ENCODE results near the gene TMEM178B.
A peak's percentile ranks its signal among the peaks of the same experiment; 100 is the strongest.
"Not testable (repeated sequence)": the region's sequence is repeated elsewhere in the genome, so short reads cannot be mapped to it uniquely, and the experiment has no call there.

Gene TMEM178B

DNA sequence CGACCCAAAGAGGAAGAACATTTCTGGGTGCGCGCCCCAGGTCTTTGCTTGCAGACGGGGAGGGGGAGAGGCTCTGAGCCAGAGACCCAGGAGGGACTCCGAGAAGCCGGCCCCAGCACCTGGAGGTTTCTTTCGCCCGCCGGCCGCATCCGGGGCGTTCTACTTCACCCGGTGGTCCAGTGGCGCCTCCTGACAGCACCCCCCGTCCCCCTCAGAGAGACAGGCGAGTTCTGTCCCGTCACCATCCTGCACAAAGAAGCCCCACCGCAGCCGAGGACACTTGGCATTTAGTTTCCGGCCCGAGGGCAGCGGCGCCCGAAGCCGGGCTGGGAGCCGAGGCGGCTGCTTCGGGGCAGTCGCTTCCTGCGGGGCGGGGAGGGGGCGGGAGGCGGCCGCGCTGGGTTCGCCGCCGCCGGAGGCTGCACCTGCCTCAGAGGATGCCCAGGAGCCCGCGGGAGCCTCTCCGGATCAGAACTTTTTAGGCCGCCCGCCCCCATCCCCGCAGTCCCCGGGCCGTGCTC, at the start of gene TMEM178B:
TMEM178B (plus strand) TSS at position 424 of the 521 bp plus-strand sequence.
- DNase-seq: peak in 20 of 42 donors; percentile 2 to 46 (median 12)
- intact Hi-C loops (cut with DNase I): loop anchor here (5.0 to 10.0 kb wide), 3 partner anchors 159 to 571 kb away; no protein-coding TSS in a partner anchor

DNA sequence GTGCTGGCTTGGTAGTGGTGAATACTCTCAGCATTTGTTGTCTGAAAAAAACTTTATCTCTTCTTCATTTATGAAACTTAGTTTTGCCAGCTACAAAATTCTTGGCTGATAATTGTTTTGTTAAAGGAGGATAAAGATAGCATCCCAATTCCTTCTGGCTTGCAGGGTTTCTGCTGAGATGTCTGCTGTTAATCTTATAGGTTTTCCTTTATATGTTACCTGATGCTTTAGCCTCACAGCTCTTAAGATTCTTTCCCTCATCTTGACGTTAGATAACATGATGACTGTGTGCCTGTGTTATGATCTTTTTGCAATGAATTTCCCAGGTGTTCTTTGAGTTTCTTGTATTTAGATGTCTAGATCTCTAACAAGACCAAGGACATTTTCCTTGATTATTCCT, 49.2 kb upstream of the TMEM178B start:
- intact Hi-C loops (cut with DNase I): no loop called here
- no peak for DNase-seq

DNA sequence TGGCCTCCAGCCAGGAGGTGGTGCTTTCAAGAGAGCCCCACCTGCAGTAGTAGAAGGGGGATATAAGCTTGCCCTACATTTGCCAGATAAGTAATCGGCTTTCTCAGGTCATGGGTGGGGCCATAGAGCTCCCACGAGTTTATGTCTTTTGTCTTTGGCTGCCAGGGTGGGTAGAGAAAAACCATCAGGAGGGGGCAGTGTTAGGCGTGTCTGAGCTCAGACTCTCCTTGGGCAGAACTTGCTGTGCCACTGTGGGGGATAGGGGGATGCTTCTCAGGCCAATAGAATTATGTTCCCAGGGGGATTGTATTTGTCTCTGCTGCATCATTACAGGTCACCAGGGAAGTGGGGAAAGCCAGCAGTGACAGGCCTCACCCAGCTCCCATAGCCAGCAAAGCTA, 46.8 kb upstream of the TMEM178B start:
- intact Hi-C loops (cut with DNase I): no loop called here
- DNase-seq: no peak

DNA sequence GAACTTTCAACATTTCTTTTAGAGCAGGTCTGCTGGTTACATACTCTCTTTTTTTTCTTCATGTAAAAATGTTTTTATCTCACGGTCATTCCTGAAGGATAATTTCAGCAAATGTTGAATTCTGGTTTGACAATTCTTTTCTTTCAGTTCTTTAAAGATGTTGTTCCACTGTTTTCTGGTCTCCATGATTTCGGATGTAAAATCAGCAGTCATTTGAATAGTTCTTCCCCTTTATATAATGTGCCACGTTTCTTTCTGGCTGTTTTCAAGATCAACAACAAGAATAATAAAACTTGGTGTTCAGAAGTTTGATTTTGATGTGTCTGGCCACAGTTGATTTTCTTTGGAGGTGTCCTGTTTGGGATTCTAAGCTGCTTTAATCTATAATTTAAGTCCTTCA, 45.1 kb upstream of the TMEM178B start:
- no peak for DNase-seq
- intact Hi-C loops (cut with DNase I): no loop called here

DNA sequence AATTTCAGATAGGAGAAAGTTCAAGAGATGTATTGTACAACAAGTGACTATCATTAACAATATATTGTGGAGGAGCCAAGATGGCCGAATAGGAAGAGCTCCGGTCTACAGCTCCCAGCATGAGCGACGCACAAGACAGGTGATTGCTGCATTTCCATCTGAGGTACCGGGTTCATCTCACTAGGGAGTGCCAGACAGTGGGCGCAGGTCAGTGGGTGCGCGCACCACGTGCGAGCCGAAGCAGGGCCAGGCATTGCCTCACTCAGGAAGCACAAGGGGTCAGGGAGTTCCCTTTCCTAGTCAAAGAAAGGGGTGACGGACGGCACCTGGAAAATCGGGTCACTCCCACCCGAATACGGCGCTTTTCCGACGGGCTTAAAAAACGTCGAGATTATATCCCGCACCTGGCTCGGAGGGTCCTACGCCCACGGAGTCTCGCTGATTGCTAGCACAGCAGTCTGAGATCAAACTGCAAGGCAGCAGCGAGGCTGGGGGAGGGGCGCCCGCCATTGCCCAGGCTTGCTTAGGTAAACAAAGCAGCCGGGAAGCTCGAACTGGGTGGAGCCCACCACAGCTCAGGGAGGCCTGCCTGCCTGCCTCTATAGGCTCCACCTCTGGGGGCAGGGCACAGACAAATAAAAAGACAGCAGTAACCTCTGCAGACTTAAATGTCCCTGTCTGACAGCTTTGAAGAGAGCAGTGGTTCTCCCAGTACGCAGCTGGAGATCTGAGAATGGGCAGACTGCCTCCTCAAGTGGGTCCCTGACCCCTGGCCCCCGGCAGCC, 41.1 kb upstream of the TMEM178B start:
- DNase-seq; intact Hi-C loops (cut with DNase I): not testable (repeated sequence)

DNA sequence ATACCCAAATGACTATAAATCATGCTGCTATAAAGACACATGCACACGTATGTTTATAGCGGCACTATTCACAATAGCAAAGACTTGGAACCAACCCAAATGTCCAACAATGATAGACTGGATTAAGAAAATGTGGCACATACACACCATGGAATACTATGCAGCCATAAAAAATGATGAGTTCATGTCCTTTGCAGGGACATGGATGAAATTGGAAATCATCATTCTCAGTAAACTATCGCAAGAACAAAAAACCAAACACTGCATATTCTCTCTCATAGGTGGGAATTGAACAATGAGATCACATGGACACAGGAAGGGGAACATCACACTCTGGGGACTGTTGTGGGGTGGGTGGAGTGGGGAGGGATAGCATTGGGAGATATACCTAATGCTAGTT, 35.8 kb upstream of the TMEM178B start:
- intact Hi-C loops (cut with DNase I); DNase-seq: not testable (repeated sequence)

DNA sequence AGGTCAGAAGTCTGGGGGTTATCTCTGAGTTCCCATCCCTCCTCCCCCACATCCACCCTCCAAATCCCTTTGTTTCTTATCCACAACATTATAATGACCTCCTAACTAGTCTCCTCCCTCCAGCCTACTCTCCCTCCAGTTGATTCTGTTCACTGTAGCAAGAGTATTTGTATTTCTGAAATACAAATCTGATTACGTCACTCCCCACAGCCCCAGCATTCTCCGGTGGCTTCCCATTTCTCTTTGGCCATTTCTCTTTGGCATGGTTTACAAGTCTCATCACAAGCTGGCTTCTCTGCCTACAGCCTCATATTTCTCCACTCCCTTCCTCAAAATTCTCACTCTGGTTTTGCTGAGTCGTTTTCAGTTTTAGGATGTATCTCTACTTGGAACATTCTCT, 34.5 kb upstream of the TMEM178B start:
- no peak for DNase-seq
- intact Hi-C loops (cut with DNase I): no loop called here

DNA sequence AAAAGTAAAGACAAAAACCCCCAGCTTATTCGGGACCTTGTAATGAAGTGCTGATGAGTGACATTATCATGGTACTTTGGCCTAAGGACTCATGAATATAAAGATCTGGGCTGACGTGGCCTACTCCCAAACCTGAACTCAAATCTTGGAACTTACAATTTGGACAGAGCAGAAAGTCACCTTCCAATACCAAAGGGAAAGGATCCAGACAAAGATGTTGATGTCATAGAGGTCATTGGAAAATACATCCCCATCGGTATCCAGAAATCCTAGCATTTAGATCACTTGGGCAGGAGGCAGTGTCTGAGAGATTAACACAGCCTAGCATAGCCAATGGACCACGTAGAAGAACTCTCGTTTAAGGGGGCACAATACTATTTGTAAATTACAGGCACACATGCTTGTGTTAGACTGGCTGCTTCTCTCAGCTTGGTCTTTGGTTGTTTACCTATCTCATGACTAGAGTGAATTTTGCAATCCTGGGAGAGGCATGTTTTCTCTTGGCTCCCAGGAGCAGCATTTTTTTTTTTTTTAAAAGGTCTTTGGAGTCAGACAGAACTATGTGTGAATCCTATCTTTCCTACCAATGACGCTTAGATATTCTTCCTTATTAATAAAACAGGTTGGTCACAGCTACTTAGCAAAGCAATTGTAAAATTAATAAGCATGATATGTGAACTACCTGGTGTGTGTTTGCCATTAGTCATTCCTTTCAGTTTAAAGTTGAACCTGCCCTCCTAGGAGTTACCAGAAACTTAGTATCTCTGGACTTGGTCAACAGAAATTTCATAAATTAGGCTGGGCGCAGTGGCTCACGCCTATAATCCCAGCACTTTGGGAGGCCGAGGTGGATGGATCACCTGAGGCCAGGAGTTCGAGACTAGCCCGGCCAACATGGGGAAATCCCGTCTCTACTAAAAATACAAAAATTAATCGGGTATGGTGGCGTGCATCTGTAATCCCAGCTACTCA, 31.4 kb upstream of the TMEM178B start:
- intact Hi-C loops (cut with DNase I): no loop called here
- DNase-seq: no peak

DNA sequence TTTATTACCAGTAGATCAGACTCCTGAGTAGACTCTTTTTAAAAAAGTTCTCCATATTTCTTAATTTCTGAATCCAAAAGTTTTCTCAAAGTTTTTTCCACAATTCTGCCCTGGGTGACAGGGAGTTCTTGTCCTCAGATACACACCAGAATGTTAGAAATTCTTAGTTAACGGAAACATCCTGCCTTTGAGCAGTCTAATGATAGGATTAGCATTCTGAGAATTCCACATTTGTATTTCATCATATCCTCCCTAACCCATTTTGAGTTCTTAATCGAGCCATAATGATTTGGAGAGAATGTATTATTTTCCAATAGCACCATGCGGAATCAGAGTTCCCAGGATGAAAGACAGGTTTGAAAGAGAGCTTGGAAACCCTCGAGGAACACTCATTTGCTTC, 30.2 kb upstream of the TMEM178B start:
- DNase-seq: no peak
- intact Hi-C loops (cut with DNase I): no loop called here

DNA sequence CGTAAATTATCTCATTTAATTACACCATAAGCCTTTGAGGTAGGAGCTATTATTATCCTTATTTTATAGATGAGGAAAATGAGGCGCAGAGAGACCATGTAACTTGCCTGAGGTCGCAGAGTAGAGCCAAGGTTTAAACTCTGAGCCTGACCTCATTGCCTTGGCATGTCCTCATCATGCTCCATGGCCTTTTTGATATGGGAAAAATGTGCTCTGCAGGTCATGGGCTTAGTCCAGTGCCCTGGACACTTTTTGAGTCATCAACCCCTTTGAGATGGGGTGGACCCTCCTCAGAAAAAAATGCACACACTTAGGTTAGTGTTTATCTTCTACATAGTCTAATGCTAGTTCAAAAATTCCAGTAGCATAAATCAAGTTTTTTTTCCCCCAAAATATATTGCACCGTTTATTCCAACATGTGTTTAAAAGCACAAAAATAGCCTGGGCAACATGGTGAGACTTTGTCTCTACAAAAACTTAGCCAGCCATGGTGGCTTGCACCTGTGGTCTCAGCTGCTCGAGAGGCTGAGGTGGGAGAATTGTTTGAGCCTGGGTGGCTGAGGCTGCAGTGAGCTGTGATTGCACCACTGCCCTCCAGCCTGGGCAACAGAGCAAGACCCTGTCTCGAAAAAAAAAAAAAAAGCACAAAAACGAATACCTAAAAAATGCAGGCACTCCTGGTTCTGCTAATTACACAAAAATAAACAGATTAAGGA, 28.6 kb upstream of the TMEM178B start:
- DNase-seq: no peak
- intact Hi-C loops (cut with DNase I): no loop called here

DNA sequence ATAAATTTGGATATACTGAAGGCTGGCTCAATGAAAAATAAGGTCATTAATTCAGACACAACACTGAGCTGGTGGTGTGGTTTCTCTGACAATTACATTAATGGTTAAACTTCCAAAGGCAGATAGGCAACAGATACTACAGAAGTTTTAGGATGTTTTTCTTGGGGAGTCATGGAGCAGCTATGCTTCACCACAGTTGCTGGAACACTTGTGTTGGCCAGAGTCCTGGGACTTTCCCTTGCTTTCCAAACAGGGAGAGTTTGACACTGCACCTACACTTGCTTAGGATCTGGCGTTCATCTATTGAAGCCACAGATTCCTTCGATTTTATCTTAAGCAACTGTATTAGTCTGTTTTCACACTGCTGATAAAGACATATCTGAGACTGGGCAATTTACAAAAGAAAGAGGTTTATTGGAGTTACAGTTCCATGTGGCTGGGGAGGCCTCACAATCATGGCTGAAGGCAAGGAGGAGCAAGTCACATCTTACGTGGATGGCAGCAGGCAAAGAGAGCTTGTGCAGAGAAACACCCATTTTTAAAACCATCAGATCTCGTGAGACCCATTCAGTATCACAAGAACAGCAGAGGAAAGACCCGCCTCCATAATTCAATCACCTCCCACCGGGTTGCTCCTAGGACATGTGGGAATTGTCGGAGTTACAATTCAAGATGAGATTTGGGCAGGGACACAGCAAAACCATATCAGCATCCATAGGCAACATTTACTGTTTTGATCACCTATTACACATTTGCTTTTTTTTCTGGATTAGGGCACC, 27.8 kb upstream of the TMEM178B start:
- DNase-seq: no peak
- intact Hi-C loops (cut with DNase I): no loop called here

DNA sequence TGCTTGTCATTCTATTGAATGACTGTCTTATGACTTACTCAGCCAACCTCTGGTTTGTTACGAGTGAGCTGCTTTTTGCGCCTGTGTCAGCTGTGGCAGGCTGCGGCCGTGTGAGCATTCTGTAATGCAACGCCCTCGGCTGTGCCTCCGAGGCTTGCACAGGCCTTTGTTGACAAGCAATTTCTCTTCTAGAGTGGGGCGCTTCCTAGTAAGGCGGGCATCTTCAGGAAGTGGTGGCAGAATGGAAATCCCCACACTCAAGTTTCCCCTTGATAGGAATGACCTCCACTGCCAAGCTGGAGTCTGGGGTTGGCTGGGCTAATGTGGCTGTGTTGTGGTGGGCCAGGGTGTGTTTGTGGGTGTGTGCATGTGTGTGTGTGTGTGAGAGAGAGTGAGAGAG, 20.2 kb upstream of the TMEM178B start:
- peak in 30 of 42 donors; percentile 5 to 62 (median 21) for DNase-seq
- intact Hi-C loops (cut with DNase I): no loop called here

DNA sequence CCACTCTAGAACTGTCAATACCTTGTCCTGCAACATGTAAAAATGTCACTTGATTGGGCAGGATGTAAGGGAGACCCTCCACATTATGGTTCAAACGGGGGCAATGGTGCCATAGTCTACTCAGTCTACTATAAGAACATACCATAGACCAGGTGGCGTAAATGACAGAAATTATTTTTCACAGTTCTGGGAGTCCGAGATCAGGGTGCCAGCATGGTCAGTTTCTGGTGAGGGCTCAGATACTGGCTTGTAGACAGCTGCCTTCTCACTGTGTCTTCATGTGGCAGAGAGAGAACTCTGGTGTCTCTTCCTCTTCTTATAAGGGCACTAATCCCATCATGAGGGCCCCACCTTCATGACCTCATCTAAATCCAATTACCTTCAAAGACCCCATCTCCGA, 18.7 kb upstream of the TMEM178B start:
- no peak for DNase-seq
- intact Hi-C loops (cut with DNase I): no loop called here

DNA sequence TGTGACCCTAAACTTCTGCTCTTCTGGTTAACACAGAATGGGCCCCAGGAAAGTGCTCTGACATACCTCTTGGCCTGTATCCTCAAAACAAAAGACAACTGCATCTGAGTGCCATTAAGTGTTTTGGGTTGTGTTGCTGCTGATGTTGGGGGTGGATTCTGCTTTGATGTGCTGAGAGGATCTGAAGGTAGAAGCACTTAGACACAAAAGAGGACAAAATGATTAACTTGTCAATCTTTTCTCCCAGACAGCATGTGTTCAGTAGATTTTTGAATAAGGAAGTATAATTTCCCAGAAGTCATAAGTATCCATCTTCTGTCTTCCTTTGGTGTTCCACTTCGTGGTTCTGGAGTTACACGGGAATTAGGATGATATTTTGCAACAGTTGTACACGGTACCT, 16.1 kb upstream of the TMEM178B start:
- intact Hi-C loops (cut with DNase I): no loop called here
- no peak for DNase-seq

DNA sequence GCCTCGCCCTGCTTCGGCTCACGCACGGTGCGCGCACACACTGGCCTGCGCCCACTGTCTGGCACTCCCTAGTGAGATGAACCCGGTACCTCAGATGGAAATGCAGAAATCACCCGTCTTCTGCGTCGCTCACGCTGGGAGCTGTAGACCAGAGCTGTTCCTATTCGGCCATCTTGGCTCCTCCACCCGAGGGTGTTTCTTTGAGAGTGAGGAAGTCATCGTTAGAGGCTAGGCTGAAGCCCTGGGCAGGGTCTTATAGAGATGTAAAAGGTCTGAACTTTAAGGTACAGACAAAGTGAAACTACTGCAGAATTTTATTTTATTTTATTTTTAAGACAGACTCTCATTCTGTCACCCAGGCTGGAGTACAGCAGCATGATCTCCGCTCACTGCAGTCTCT, 6.0 kb upstream of the TMEM178B start:
- intact Hi-C loops (cut with DNase I); DNase-seq: not testable (repeated sequence)

DNA sequence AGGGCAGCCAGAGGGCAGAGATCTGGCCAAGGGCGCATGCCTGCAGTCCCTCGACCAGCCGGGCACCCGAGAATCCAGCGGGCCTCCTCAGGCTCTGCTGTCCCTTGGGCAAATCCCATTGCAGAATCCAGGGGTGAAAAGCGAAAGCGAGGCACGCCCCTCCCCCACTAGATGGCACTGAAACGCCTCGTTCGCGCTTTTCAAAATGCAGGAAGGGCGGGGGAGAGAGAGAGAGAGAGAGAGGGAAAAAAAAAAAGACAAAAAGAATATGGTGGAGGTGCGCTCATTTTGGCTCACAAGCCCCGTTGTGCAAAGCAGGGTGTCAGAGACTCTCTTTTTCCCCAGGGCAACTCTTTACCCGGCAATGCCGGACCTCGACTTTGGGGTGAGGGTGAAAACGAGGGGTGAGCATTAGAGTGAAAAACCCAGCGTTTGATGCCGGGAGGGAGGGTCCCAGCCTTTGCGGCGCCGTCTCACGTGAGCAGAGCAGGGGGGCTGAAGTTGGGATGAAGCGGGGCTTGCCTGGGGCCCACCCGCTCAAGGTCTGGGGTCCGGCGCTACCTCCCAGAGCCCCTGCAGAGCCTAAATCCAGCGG, 2.5 kb upstream of the TMEM178B start:
- peak; percentile 72 to 94 (median 84) for DNase-seq
- intact Hi-C loops (cut with DNase I): loop anchor here (5.0 to 10.0 kb wide), 3 partner anchors 161 to 573 kb away; no protein-coding TSS in a partner anchor

DNA sequence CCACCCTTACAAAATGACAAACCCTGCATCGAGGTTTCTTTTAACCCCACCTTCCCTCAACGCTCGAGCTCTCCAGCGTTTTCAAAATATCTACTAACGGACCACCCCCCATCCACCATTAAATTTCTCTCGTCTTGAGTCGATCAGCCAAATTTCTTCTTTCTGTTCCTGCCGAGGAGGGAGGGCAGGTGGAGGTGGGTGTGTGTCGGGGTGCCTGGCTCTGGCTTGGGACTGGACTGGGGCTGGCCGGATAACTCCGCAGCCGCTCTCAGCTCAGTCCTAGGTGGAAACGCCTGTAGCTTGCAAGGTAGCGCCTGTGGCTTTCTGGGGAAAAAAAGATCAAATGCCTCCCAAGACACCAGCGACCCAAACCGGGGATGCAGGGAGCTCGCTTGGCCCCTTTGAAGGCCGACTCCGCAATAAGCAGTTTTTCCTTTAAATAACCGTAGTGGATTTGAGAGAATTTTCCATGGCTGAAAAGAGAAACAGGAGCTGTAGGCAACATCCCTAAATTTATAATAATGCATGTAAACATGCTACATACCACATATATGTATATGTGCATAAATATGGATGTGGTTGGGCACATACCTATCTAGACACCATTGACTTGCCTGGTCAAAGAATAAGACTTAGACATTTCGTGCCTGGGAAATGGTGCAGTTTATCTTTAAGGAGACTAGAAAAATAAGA, 1.9 kb upstream of the TMEM178B start:
- peak in 37 of 42 donors; percentile 6 to 61 (median 23) for DNase-seq
- intact Hi-C loops (cut with DNase I): loop anchor here (5.0 to 10.0 kb wide), 3 partner anchors 160 to 573 kb away; no protein-coding TSS in a partner anchor
